SH-SY5Y (cell line): ENCODE data around the gene CTNND2.

Experiments used
- GATA2 ChIP-seq: IDR thresholded peaks from 2 replicates; pipeline ENCODE4 v1.6.1; 2011; ENCODE audit warnings: mild to moderate bottlenecking, low read depth, low read length
- GATA3 ChIP-seq: IDR thresholded peaks from 2 replicates; pipeline ENCODE4 v1.6.1; 2011; ENCODE audit warnings: low read depth, mild to moderate bottlenecking, low read length, moderate library complexity

Gene CTNND2

DNA sequence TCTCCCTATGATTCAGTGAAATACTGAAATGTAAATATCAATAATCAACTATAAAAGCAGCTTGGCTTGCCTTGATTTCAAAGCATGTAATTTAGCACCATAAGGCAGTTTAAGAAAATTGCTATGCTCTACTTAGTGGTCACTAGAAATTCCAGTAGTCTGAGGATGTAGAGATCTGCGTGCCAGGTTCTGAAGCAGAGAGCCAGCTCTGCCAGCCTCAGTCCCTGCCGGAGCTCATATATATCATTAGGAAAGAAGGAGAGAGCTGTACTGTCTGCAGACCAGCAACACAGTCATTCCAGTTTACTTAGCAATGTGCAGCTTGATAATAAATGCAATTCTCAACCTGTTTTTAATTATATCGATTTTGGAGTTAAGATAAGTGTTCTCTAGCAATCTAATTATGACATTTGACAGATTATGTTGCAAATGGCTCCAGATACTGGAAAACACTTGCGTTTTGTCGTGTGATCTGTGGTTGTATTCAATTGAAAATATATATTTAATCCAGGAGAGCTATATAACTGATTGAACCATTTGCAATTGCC lies 540.5 kb downstream of the CTNND2 start:
- TF ChIP-seq GATA3: no peak
- no peak for TF ChIP-seq GATA2

DNA sequence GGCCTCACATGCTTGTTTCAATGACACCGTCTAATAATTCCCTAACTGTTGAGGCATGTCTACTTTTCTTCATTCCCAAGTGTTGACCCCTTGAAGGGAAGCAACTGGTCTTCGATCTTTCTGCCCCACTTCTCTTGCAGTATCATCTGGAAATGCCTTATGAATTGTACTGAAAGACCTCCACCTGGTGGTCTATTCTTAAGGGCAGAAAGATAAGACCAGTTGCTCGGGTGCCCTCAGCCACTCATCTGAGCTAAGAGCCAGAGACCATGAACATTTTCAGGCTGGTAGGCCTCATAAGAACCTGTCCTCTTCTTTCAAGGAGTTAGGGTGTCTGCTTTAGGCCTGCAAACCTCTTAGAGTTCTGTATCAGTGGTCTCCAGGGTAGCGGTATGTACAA lies 542.5 kb downstream of the CTNND2 start:
- TF ChIP-seq GATA2: no peak
- TF ChIP-seq GATA3: no peak

DNA sequence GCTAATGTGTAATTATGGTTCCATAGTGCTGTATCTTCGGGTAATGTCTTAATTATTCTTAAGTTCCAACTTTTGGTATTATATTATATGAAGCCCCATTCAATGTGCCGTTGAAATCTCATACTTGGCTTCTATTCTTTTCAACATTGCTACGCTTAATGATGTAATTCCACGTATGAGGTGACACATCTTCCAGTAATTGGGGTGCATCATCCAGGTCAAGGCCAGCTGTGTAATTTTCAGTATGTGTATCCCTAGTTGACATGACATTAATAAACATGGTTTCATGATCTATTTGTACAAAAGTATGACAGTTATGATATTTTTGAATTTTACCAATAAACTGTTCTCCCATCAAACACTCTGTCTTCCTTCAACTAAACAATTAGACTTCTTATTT lies 546.3 kb downstream of the CTNND2 start:
- TF ChIP-seq GATA2 (no peak), GATA3 (no peak)

DNA sequence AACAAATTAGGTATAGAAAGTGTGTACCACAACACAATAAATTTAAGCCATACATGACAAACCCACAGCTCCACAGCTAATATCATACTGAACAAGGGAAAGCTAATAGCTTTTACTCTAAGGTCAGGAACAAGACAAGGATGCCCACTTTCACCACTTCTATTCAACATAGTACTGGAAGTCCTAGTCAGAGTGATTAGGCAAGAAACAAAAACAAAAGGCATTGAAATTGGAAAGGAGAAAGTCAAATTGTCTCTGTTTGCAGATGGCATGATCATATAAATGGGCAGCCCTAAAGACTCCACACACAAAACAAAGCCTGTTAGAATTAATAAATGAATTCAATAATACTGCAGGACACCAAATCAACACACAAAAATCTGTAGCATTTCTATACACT lies 548.8 kb downstream of the CTNND2 start:
- TF ChIP-seq GATA2: no peak

DNA sequence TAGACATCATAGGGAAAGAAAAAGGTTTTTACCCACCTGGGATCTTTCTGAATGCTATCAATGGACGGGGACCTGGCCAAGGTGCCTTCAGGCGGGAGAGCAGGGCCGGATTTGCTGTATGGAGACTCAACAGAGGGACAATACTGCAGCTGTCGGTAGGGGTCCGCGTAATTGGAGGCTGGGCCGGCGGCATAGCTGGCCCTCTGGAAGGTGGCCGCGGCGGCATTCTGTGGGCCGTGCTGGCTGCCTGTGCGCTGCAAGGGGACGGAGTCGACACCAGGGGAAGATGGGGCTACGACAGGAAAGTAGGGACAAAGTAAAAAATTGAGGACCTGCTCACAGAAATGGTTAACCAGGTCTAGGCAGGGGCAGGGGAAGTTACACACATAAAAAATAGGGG lies 557.9 kb downstream of the CTNND2 start:
- TF ChIP-seq GATA3 (no peak), GATA2 (no peak)

DNA sequence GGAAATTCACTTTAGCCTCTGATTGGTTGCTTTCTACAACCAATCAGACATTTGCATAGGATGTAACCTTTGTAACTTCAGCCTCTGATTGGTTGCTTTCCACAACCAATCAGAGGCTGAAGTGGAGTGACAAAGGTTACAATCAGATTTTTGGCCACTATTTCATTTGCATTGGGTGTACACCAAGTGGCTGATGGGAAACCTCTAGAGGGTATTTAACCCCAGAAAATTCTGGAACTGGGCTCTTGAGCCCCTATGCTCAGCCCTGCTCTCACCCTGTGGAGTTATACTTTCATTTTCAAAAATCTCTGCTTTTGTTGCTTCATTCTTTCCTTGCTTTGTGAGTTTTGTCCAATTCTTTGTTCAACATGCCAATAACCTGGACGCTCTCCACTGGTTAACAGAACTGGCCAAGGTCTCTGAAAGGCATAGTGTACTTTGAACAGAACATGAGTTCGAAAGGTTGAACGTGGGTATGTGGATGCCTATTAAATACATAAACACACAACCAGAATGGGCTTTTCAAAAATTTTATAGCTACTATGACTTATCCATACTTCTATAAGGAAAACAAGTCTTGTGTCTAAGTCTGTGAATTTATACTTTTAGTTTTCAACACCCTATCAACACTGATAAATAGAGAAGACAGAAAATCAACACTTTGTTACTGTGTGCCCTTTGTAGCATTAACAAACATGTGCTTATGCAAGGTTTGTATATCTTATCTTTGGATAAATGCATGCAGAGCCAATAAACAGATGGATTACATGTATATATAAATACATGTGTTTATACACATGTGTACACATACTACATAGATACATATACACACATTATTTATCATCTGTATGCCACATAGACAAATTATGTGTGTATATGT lies 568.1 kb downstream of the CTNND2 start:
- TF ChIP-seq GATA2 (no peak), GATA3 (no peak)

DNA sequence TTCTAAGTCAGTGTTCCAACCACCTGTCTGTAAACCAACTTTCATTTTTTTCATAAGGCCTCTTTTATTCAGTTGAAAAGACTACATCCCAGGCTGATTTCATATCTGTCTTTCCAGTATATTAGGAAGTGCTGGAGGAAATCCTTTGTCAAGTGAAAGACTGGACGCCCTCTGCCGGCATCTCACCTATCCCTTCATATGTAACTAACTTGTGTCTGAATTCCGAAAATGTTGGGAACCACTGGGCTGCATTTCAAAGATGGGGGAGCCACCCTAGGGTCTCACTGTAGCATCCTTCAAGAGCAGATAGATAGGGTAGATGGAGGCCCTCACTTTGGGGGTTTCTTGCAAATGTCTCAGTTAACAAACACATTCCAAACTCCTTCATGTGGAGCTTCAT lies 569.8 kb downstream of the CTNND2 start:
- TF ChIP-seq GATA3: no peak
- TF ChIP-seq GATA2: no peak

DNA sequence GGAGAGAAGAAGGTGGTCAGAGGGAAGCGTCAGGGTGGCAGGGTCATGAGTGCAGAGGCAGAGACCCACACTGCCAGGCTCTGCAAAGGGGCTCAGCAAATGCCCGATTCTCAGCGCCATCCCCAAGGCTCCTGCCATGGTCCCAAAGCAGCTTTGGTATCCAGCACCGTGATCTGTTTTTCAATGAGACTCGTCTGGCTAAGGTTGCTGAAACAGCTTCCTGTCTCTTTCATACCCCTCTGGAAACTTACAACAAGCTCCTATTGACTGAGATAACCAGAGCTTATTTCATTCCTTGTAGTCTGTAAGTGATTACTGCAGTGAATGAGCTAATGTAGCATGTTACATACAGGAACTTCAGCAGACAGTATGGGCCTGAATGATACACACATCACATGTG lies 574.6 kb downstream of the CTNND2 start:
- no peak for TF ChIP-seq GATA2
- no peak for TF ChIP-seq GATA3

DNA sequence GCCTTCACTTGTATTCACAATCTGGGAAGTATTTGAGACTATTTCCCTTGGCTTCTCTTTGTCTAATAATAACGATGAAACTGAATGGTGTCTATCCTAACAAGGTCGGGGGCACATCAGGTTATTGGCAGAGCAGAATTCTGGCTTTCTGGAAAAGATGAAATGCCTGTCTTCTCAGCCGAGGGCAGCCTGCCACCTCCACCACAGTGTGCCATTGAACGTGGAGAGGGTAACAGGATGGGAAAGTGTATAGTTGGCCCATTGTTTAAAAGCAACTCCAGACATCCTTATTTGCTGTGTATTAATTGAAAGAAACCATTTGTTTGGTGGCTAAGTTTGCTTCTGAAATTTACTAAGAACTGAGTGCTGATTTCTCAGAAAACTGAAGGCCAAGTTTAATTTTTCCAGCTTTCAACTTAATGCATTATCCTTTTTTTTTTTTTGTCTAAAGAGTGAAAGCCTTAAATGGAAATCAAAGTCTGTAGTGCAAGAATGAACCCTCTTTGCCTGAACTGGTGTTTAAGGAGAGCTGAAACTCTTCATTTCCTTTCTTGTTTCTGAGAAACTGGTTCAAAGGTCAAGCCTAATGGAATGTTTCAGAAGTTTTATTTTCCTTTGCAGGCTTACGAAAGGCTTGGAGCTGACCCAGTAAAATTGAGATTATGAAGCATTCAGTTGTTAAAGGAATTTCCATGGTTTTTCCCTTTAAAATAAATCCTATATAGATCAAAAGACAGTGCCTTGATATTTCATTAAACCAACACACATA lies 579.5 kb downstream of the CTNND2 start:
- TF ChIP-seq GATA3: no peak
- TF ChIP-seq GATA2: no peak

DNA sequence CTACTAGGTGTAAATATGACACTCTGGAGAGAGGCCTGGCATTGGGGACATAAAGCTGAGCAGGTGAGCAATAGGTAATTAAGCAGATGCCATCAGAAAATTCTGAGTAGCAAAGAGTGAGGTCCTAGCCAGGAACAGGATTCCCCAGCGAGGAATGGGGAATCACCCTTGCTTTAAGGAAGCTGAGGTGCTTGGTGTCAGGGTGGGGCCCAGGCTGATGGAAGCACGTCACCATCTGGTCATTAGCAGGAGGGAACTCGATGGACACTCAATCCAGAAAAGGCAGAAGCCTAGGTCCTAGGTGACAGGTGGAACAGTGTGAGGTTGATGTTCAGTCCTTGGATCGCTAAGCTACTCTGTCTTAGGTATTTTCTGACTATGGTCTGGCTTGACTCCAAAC lies 580.5 kb downstream of the CTNND2 start:
- no peak for TF ChIP-seq GATA2
- no peak for TF ChIP-seq GATA3

DNA sequence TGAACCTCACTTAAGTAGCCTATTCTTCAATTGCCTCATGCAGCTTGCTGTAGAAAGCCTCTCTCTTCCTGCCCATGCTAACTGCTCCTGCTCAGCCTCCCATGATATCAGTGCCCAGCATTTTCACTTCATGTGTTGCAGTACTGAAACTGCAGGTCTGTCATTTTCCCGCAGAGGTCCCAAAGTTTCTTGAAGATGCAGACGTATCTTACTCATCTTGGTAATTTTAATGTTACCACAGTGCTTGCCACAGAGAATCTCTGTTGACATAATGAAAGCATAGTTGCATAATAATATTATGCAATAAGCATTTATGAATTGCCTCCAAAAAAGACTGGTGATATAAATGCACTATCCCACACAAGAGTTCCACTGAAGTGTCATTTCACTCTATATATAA lies 582.1 kb downstream of the CTNND2 start:
- no peak for TF ChIP-seq GATA2
- TF ChIP-seq GATA3: no peak

DNA sequence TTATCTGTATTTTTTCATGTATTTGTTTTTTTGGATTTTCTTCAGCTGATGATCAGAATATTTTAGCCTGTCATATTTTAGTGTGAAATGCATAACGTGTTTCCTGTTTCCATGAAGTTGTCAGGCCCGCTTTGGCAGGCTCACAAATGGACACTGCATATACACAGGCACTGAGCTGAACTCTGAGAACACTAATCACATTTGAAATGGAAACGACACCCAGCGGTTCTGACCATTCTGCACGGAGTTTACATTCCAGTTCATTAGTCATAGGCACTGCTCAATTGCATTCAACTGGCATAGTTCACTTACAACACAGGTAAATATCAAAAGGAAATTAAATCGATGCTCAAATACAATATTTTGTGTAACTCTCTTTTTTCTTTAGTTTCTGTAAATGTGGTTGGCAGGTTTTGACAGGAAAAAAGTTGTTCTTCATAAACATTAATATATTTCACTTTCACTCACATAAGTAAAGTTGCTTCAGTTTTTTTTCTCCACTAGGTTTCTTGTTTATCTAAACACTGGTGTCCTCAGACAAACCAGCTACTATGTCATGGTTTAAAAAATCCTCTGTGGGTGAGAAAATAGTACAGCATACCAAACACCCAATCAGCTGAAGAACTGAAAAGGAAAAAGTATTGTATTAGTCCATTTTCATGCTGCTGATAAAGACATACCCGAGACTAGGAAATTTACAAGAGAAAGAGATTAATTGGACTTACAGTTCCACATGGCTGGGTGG lies 584.2 kb downstream of the CTNND2 start:
- TF ChIP-seq GATA2: no peak
- no peak for TF ChIP-seq GATA3

DNA sequence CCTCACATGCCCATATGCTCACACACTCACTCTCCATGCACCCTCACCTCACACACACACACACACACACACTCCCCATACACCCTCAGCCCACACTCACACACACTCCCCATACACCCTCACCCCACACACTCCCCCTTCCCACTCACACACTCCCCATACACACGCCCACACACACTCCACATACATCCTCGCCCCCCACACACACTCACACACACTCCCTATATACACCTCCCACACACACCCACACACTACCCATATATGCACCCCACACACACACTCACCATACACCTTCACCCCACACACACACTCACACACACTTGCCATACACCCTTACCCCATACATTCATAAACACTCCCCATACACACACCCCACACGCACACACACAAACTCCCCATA lies 592.5 kb downstream of the CTNND2 start:
- TF ChIP-seq GATA2: no peak
- TF ChIP-seq GATA3: no peak

DNA sequence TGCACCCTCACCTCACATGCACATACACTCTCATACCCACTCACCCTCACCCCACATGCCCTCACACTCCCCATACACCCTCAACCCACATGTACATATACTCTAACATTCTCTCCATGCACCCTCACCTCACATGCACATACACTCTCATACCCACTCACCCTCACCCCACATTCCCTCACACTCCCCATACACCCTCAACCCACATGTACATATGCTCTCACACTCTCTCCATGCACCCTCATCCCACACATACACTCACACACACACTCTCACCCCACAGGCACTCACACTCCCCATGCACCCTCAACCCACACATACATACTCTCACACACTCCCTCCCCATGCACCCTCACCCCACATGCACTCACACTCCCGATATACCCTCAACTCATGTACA lies 593.0 kb downstream of the CTNND2 start:
- TF ChIP-seq GATA3 (no peak), GATA2 (no peak)

DNA sequence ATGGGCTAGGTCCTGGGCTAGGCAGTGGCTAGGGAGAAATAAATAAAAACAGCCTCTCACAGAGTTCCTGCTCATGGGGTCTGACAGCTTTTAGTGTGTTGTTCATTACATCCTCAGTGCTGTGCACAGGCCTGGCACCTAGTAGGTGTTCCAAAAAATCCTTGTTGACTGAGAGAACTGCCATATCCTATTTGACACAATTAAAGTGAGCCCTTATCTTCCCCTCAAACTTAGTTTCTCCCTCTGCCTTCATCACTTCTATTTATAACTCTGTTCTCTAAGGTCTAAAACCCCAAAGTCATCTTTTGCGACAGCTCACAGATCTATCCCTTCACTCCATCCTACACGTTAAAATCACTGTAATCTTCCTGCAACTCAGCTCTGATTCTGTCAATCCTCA lies 594.1 kb downstream of the CTNND2 start:
- no peak for TF ChIP-seq GATA2
- no peak for TF ChIP-seq GATA3
